HK-2 (cell line): Measurements from ENCODE around the gene GPC5.

ENCODE experiments used
- DNase-seq: peaks from one replicate; pipeline ENCODE4 v3.0.0-alpha.2; 2018; ENCODE audit not compliant: unreplicated experiment

Gene GPC5

DNA sequence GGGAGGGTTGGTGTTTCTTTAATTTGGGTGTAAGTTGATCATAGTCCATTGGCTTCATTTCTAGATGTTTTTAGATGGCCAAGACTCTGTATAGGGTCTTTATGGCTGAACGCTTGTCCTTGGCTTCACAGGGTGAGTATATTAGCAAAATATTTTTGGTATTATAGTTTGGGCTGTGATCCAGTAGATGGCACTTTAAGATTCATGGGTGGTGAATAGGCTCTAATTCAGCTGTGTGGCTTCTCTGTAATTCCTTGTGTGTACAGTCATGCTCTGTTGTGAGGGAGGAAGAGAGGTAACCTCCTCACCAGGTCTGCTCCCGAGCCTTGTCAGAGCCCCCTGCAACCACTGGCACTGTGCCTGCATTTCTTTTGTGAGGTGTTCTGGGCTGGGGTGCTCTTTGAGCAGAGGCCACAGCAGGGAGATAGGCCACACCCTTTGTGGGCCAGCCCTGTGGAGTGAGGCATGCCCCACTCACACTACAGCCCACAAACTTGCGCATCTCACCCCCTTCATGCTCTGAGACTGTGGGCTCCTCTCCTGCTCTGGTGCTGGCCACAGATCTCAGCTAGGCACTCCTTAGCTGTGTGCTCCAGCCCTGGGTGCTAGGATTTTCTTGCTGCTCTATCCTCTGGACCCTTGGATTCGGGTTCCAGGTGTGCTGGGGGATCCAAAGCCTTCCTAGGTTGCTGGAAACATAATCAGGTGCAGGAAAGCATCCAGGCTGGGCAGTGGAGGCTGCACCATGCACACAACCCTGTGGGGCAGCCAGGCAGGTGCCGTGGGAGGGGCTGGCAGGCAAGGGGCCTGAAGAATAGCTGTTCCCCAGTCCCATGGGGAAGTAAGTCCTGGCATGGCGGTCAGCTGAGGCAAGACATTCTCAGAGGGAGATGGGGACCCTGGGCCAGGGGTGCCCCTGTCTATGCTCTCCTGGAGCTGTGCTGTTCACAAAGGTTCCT, 193.9 kb downstream of the GPC5 start:
- DNase-seq = no peak

DNA sequence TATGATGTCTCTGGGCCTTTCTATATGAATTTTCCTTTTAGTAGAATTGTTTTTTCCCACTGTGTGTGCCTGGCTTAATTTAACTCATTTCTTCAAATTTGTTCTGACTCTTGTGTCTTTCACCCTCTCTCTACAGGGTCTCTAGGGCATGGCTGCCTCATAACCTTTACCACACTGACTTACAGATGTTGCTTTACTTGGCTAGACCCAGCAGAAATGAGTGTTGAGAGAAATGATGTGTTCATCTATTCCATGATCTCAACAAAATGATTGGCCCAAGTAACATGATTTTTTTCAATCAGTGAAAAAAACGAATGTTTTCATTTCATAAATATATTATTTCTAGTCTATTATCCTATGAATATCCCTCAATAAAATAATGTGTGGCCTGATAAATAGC, 195.0 kb downstream of the GPC5 start:
- DNase-seq = no peak

DNA sequence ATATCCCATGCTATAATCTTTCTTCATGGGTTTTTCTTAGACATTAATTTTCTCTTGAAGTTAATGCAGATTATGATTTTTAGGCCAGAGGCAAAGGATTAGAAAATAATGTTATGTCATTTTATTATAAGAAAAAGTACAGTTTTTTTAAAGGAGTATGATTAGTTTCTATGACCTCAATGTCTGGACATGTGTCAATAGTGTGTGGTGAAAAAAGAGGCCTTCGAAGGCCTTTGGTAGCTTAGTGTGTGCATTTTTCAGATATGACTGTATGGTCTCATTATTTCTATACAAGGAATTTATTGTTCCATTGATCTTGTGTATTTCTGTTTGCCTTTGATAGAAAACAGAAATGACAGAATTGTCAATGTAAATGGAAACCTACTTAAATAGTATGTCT, 195.6 kb downstream of the GPC5 start:
- no peak for DNase-seq

DNA sequence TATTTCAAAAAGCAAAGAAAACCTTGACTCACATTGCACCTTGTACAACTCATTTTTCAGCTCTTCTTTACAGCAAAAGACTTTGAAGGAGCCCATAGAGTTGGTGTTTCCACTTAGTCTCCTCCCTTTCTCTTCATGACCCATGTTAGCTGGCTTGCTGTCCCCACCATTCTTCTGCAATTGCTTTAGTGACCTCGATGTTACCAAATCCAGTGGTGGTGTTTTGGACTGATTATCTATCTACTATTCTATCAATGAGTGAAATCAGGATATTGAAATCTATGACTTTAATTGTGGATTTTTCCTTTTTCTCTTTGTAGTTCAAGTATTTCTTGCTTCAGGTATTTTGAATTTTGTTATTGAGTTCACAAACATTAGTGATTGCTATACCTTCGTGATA, 197.3 kb downstream of the GPC5 start:
- no peak for DNase-seq

DNA sequence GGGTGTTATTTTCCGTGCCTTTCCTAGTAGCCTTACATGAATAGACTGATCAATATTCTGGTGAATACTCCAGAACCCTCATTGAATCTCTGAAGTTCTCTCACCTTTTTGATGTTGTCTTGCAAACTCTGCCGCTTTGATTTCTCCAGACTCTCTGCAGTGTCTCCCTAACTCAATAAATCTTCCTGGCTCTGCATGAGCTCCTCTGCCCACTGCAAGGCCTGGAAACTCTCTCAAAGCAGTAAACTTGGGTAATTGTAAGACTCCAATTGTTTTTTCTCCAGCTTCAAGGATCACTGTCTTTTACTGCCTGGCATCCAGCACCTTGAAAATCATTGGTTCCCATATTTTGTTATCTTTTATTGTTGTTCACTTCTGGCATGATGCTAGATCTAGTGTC, 198.4 kb downstream of the GPC5 start:
- DNase-seq = no peak

DNA sequence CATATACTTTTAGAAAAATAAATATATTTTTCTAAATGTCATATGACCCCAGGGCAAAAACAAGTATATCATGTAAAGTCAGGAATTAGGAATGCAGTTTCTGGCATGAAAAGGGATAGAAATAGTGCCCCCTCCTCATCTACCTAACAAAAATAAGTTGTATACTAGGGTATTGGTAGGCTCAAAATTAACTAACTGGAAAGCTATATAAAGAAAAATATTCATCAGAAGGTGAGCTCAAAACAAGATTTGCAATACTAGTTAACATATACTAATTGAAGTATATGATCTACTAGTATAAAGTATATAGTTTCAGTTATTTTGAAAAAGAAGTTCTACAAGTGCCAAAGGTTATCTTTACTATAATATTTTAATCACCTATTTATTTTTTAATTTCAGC, 200.2 kb downstream of the GPC5 start:
- no peak for DNase-seq

DNA sequence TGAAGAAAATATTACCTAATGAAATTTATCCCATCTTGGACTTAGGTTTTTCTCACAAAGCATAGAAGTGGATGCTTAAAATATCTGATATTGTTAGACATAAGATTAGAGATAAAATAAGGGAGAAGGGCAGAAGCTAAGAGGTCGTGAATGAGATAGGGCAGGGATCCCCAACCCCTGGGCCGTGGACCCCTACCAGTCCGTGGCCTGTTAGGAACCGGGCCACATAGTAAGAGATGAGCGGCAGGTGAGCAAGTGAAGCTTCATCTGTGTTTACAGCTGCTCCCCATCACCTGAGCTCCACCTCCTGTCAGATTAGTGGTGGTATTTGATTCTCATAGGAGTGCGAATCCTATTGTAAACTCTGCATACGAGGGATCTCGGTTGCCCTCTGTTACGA, 202.9 kb downstream of the GPC5 start:
- no peak for DNase-seq

DNA sequence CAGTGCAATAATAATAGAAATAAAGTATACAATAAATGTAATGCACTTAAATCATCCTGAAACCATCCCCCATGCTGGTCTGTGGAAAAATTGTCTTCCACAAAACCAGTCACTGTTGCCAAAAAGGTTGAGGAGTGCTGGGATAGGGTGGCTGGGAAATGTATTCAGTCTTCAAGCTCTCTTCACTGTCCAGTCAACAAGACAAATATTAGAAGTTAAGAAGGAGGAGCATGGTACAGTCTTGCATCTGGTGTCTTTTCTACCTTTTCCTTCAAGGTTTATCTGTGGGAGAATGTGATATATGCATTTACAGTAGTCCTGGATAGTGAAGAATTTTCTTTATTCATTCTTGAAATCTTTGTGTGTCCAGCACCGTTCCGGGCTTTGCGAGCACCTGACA, 203.4 kb downstream of the GPC5 start:
- DNase-seq = no peak

DNA sequence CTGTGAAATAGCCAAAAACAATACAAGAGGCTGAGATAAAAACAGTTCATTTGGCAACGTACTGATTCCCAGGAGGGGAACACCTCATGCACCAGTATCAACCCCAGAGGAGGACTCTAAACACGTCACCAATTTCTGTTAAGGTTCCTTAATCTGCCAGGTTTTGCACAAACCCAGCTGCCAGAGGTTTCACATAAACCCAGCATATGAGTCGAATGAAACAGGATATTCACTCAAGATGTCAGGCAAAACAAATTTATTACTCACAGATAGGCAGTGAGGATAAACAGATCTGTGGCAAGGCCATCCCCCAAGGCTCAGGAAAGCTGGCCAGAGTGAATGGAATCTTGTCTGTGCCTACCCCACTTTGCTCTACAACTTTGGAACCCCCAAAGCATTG, 210.9 kb downstream of the GPC5 start:
- DNase-seq = no peak

DNA sequence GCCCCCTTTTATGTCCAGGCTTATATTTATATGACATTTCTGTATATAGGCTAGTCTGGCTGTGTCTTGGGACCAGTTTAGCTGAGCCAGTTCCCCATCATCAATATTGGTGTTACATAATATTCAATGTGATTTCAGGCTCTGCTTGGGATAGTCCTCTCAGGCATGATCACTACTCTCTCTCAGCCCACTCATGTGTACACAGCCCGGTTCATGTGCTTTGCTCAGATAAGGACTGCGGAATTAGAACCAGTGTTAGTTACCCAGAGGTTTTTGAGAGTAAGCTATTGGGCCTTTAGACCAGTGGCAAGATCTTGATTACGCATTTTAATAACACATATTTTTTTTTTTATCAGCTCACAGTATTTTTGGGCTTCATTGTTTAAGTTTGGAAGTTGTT, 219.9 kb downstream of the GPC5 start:
- no peak for DNase-seq

DNA sequence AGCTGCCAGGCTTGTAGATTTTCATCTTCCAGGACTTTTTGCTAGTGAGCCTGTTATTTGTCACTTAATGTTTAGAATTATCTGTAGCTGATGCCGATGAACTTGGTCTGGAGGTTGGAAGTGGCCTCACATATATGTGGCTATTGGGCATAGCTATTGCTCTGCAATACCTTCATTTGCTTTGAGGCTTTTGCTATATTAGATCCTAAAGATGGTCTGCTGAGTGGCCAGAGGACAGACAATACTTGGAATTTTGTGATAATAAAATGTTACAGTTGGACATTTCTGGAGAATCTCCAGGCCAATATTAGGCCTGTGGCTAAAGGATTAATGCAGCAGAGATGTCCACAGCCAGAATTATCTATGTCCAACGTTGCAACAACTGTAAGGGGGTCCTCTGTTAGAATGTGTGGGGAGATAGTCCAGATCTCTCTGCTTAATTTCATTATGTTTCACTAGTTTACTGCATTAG, 222.3 kb downstream of the GPC5 start:
- no peak for DNase-seq

DNA sequence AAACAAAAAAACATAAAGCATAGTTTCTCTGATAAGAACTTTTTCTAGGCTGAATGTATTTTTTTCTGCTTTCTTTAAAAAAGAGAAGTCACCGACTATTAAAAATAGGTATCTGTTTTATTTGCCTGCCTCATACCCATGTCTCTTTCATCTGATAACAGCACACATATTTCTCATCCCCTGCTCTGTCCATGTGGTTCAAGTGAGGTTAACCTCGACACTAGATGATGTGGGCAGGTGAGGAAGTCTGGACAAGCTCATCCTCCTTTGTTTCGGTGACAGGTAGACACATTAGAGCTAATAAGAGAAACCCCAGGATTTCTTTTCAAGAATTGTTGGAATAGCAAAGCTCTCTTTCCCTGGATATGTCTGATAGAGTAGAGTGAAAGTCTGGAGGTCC, 222.7 kb downstream of the GPC5 start:
- no peak for DNase-seq

DNA sequence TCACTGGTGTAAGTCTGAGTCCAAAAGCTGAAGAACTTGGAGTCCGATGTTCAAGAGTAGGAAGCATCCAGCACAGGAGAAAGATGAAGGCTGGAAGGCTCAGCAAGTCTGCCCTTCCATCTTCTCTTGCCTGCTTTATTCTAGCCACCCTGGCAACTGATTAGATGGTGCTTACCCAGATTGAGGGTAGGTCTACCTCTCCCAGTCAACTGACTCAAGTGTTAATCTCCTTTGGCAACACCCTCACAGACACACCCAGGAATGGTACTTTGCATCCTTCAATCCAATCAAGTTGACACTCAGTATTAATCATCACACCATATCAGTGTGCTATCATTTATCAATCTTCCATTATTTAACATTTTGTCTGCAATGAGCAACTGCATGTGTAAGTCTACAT, 223.5 kb downstream of the GPC5 start:
- no peak for DNase-seq

DNA sequence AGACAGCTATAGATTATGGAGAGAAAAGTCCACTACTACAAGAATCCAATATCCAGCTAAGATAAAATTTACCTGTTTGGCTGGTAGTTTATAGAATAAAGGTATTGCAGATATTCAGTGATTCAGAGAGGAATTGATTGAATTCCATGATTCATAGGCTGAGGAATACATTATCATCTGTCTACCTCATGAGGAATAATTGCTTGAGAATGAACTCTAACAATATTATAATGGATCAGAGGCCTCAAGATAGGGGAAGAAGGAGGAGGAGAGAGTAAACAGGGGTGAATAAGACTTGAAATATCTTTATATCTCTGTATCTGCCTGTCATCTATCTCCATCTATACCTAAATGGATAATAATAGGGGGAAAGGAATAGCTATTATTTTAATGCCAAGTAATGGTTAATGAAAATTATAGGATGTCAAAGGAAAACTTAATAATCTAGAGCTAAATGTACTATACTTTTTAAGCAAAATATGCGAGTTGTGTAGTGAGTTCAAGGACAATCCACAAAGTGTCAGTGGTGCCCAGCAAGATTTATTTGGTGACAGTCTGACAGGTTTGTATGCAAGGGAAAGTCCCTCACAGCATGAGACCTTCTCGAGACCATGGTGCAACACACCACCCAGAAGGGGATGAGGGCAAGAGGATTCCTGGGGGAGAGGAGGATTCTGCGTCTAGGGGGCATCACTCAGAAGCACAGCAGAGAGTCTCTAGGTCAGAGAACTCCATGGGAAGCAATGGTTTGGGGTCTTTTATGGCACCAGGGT, 224.5 kb downstream of the GPC5 start:
- no peak for DNase-seq

DNA sequence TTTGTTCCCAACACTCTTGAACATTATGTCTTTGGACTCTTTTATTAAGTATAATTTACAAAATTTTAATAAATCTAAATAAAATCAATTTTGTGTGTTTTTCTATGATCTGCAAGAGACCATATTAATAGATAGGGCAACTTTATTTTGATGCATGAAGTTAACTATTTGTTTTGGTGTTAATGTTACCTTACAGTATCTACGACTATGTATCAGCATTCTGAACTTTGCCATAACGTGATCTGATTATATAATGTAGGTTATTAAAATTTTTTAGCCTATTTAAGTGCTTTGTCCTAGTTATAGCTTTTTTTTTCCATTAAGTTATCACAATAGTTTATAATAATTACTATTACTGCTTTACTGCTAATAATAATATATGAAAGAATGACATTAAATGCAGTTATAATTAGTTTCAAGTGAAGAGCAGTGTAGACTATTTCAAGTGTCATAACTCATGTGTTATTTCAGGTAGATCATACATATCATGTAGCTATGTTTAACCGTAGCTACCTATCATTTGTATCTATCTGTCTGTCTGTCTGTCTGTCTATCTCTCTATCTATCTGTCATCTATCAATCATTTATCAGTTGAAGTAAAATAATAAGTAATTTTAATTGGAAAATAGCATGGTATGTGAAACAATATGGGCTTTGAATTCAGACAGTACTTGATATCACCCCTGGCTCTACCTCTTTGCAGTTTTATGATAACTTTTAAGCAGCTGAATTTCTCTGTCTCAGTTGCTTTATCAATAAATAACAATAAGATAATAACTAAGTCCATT, 229.7 kb downstream of the GPC5 start:
- DNase-seq = no peak

DNA sequence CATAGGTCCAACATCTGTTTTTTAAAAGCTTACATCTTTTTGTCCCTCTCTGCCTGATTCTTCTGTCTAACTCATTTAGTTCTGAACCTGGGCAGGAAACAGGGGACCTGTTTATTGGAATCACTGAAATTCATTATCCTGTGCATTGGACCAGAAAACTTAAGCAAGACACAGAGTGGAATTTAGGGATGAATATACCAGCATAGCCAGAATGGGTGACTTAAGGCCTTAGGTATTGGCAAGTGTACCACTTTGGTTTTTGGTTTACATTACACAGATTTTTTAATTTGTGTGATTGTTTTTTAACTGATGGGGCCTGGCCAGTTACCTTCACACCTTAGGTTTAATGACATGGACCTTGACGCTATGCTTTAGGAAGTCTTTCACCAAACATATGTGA, 232.5 kb downstream of the GPC5 start:
- no peak for DNase-seq

DNA sequence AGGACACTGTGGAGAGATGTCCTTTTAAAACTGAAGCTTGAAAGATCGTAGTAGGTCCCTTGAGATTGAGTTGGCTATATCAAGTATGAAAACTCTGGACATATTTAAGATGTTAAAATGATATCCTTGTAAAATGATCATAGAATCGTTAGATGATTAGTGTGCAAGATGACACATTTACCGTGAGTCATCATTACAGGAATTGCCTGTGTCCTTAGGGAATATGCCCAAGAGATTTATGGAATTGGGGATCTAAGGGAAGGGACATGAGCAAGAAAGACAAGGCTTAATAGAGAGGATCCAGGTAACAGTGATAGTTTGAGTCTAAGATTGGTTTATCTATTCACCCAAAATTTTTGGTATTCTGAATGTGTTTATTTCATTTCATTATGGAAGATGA, 233.7 kb downstream of the GPC5 start:
- DNase-seq = no peak

DNA sequence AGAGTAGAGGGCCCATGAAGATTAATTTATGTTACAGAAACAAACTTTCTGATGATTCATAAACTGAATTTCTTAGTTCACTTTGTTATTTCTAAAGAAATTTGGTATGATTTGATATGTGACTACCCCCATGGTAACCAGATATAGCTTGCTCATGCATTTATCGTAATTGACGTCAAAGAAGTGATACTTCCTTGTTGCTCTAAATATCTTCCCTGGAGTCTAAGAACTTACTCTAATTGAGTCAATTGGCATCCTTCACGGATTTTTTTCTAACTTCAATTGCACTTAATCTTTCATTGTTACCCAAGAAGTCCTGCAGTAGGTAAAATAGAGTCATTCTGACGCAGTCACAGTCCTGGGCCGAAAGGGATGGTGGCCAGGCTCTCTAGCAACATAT, 240.9 kb downstream of the GPC5 start:
- no peak for DNase-seq

DNA sequence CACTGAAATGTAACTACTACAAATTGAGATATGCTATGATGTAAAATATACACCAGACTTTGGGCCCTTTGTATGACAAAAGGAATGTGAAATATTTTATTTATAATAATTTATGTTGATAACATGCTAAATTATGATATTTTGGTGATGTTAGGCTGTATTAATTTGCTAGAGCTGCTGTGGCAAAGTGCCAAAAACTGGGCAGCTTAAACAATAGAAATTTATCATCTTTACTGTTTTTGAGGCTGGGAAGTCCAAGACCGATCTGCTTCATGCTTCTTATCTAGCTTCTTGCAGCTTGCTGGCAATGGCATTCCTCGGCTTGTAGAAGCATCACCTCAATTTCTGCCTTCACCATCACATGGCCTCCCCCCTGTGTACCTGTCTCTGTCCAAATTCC, 245.0 kb downstream of the GPC5 start:
- DNase-seq = no peak

DNA sequence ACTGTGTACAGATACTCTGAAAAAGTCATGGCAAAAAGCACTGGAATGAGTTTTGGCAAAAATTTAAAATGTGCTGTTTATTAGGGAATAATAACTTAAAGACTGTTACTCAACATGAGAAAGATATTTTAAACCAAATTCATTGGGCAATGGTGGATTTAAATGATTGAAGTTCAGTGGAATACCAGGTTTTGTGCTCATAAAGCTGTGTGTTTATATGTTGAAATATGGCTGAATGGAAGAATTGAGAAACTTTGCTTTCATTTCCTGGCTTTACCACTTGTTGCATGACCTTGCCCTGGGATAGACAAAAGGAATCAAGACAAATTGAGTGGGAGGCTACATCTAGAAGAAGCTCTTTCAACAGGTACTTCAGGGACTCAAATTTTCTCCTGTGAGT, 246.4 kb downstream of the GPC5 start:
- no peak for DNase-seq

DNA sequence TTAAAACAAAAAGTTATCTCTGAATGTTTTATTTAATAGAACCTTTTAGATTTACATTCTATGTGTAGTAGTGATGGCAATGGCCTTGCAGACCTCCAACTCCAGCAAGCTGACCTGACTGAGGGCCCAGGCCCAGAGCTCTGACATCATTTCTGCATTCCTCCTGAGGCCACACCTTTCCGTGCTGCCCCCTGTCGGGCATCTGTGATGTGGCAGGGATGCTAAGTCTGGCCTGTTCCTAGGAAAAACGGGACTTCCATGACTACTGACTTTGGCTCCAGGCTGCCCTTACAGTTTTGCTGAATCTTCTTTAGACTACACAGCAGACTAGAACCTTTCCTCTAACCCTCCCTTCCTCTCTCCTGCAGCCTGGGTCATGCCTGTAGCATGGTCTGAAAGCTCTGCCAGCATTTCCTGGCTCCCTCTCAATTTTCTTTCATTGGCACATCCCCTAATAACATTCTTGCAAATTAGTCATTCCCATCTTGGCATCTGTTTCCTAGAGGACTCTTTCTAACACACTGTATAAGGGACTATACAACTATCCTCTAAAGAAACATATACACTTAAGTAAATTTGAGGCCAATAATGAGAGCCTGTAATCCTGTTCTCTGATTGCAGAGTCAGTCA, 249.1 kb downstream of the GPC5 start:
- DNase-seq = peak; percentile 7

DNA sequence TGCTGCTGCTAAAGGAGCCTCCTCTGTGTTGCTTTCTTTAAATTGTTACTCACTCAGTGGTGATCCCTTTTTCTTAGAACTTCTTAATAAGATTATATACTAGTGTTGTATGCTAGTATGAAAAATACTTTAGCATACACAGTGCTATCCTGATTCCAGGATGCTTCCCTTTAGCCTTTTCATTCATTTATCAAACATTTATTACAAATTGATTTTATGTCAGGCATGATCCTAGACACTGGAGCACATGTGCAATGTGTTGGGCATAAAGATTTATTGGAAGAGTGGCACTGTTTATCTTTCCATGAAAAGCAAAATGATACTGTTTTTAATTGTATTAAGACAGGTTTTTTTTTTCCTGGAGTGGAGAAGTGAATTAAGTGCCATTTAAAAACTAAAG, 249.6 kb downstream of the GPC5 start:
- DNase-seq = no peak
